ENCODE results near the gene IQGAP2.

IQGAP2 gene

GRCh38 chr5:76451031-76451701, 48.1 kb downstream of the IQGAP2 start:
- no peak for DNase-seq

GRCh38 chr5:76455531-76456133, 52.5 kb downstream of the IQGAP2 start:
- DNase-seq, result no peak

- no peak for DNase-seq
These were observed 53.2 kb downstream of the IQGAP2 start for GRCh38 chr5:76456258-76456657.

- no peak for DNase-seq
These were observed 54.8 kb downstream of the IQGAP2 start for GRCh38 chr5:76457674-76458485.

- no peak for DNase-seq
These were observed 55.4 kb downstream of the IQGAP2 start for GRCh38 chr5:76458486-76458830.

GRCh38 chr5:76460104-76460503, 57.0 kb downstream of the IQGAP2 start:
- DNase-seq, result no peak

GRCh38 chr5:76462097-76462667, 59.1 kb downstream of the IQGAP2 start:
- no peak for DNase-seq

GRCh38 chr5:76467216-76467615, 64.1 kb downstream of the IQGAP2 start:
- no peak for DNase-seq

GRCh38 chr5:76468635-76469425, 65.7 kb downstream of the IQGAP2 start:
- DNase-seq, result no peak

GRCh38 chr5:76469656-76470290, 66.7 kb downstream of the IQGAP2 start:
- DNase-seq, result no peak

GRCh38 chr5:76470976-76471375, 67.9 kb downstream of the IQGAP2 start:
- no peak for DNase-seq

- DNase-seq, result no peak
These were observed 68.3 kb downstream of the IQGAP2 start for GRCh38 chr5:76471406-76471805.

GRCh38 chr5:76471987-76472334, 68.9 kb downstream of the IQGAP2 start:
- DNase-seq, result no peak

- DNase-seq, result peak; percentile 4
These were observed 69.4 kb downstream of the IQGAP2 start for GRCh38 chr5:76472335-76473008.

GRCh38 chr5:76473009-76473336, 69.9 kb downstream of the IQGAP2 start:
- no peak for DNase-seq

GRCh38 chr5:76473661-76474060, 70.6 kb downstream of the IQGAP2 start:
- DNase-seq, result peak; percentile 62

- no peak for DNase-seq
These were observed 71.3 kb downstream of the IQGAP2 start for GRCh38 chr5:76474377-76474776.

GRCh38 chr5:76475385-76475784, 72.3 kb downstream of the IQGAP2 start:
- DNase-seq, result no peak

GRCh38 chr5:76475936-76476335, 72.9 kb downstream of the IQGAP2 start:
- no peak for DNase-seq

GRCh38 chr5:76476474-76477038, 73.5 kb downstream of the IQGAP2 start:
- no peak for DNase-seq

GRCh38 chr5:76477061-76477460, 74.0 kb downstream of the IQGAP2 start:
- no peak for DNase-seq

- no peak for DNase-seq
These were observed 74.5 kb downstream of the IQGAP2 start for GRCh38 chr5:76477571-76477970.
